ENCODE measurements around the gene PLLP. TPM values are rescaled to one million over a fixed set of nuclear protein-coding genes. Genes with fewer than 3 reads are reported as not detected.

Gene PLLP
- total RNA-seq, 3 donors from 2014 or later: 3.8 to 44.6 (median 7.9) TPM

GRCh38 chr16:57273826-57274225 is 10.6 kb downstream of the PLLP start:
- TF ChIP-seq POLR2AphosphoS5 (IDR thresholded peaks at IDR 0.05) (no peak), CTCF (IDR thresholded peaks at IDR 0.05) (no peak), POLR2A (IDR thresholded peaks at IDR 0.05) (no peak)
- H3K9me3 ChIP-seq: no peaks in the 10 kb centered on the region
- no peak overlapping the region for H3K4me3 ChIP-seq
- intact Hi-C loops (cut with DNase I; ENCODE audit: low total_unique reads): no loop called here
- no peaks in the 10 kb centered on the region for H3K27me3 ChIP-seq
- H3K4me1 ChIP-seq: no peaks in the 10 kb centered on the region
- H3K36me3 ChIP-seq: no peaks in the 10 kb centered on the region
- H3K27ac ChIP-seq: no peak overlapping the region
- DNase-seq (ENCODE audit: low spot score in 2 of 2): no peak

- intact Hi-C loops (cut with DNase I; ENCODE audit: low total_unique reads): no loop called here
- DNase-seq (ENCODE audit: low spot score in 2 of 2): no peak
- Histone ChIP-seq H3K9me3 (no peaks in the 10 kb centered on the region), H3K27me3 (no peaks in the 10 kb centered on the region), H3K4me1 (no peaks in the 10 kb centered on the region), H3K4me3 (no peak overlapping the region), H3K36me3 (no peaks in the 10 kb centered on the region), H3K27ac (no peak overlapping the region)
- TF ChIP-seq POLR2AphosphoS5 (IDR thresholded peaks at IDR 0.05) (no peak), CTCF (IDR thresholded peaks at IDR 0.05) (no peak), POLR2A (IDR thresholded peaks at IDR 0.05) (no peak)
These were observed 11.1 kb downstream of the PLLP start for GRCh38 chr16:57273359-57273758.

GRCh38 chr16:57271867-57272495 is 12.5 kb downstream of the PLLP start:
- intact Hi-C loops (cut with DNase I; ENCODE audit: low total_unique reads): no loop called here
- Histone ChIP-seq H3K9me3 (no peaks in the 10 kb centered on the region), H3K27me3 (no peaks in the 10 kb centered on the region), H3K36me3 (no peaks in the 10 kb centered on the region), H3K27ac (no peak overlapping the region), H3K4me3 (no peak overlapping the region), H3K4me1 (no peaks in the 10 kb centered on the region)
- DNase-seq (ENCODE audit: low spot score in 2 of 2): no peak
- TF ChIP-seq CTCF (IDR thresholded peaks at IDR 0.05): no peak
- no peak for TF ChIP-seq POLR2A (IDR thresholded peaks at IDR 0.05)
- TF ChIP-seq POLR2AphosphoS5 (IDR thresholded peaks at IDR 0.05): no peak

DNA sequence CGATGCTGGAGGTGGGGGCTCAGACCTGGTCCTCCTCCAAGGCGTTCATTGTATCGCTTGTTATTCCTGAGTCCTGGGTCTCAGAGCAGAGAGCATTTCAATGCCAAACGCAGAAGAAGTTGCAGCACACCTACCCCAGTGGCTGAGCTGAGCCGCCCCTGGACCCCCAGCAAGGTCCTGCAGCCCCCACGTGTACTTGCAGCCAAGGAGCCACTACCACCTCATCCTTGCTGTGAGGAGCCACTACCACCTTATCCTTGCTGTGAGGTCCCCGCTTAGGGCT is 13.5 kb downstream of the PLLP start:
- intact Hi-C loops (cut with DNase I; ENCODE audit: low total_unique reads): no loop called here
- Histone ChIP-seq H3K9me3 (no peaks in the 10 kb centered on the region), H3K36me3 (no peaks in the 10 kb centered on the region), H3K27me3 (no peaks in the 10 kb centered on the region), H3K4me3 (no peak overlapping the region), H3K27ac (no peak overlapping the region), H3K4me1 (no peaks in the 10 kb centered on the region)
- TF ChIP-seq POLR2AphosphoS5 (IDR thresholded peaks at IDR 0.05): no peak
- TF ChIP-seq POLR2A (IDR thresholded peaks at IDR 0.05): no peak
- TF ChIP-seq CTCF (IDR thresholded peaks at IDR 0.05): no peak
- no peak for DNase-seq (ENCODE audit: low spot score in 2 of 2)

- Histone ChIP-seq H3K4me1 (no peaks in the 10 kb centered on the region), H3K27me3 (no peaks in the 10 kb centered on the region), H3K9me3 (no peaks in the 10 kb centered on the region), H3K27ac (no peak overlapping the region), H3K36me3 (no peaks in the 10 kb centered on the region), H3K4me3 (no peak overlapping the region)
- no peak for DNase-seq (ENCODE audit: low spot score in 2 of 2)
- TF ChIP-seq POLR2A (IDR thresholded peaks at IDR 0.05): no peak
- no peak for TF ChIP-seq CTCF (IDR thresholded peaks at IDR 0.05)
- no peak for TF ChIP-seq POLR2AphosphoS5 (IDR thresholded peaks at IDR 0.05)
- intact Hi-C loops (cut with DNase I; ENCODE audit: low total_unique reads): no loop called here
These were observed 14.0 kb downstream of the PLLP start for GRCh38 chr16:57270221-57271062.
